ENCODE measurements around the gene ALB.

GRCh38 chr4:73438048-73438447, 34.0 kb downstream of the ALB start:
- TF ChIP-seq POLR2A (IDR thresholded peaks at IDR 0.05) (no peak), POLR2AphosphoS5 (IDR thresholded peaks at IDR 0.05) (no peak)
- TF ChIP-seq, protein P1, sequence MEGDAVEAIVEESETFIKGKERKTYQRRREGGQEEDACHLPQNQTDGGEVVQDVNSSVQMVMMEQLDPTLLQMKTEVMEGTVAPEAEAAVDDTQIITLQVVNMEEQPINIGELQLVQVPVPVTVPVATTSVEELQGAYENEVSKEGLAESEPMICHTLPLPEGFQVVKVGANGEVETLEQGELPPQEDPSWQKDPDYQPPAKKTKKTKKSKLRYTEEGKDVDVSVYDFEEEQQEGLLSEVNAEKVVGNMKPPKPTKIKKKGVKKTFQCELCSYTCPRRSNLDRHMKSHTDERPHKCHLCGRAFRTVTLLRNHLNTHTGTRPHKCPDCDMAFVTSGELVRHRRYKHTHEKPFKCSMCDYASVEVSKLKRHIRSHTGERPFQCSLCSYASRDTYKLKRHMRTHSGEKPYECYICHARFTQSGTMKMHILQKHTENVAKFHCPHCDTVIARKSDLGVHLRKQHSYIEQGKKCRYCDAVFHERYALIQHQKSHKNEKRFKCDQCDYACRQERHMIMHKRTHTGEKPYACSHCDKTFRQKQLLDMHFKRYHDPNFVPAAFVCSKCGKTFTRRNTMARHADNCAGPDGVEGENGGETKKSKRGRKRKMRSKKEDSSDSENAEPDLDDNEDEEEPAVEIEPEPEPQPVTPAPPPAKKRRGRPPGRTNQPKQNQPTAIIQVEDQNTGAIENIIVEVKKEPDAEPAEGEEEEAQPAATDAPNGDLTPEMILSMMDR (IDR thresholded peaks at IDR 0.05 in 8 of 11, conservative IDR thresholded peaks at IDR 0.05 in 3 of 11) = no peak
